Esophagus (tissue), 2 donors: Measurements from ENCODE around the gene EML4. TPM values are rescaled to one million over a fixed set of nuclear protein-coding genes. Genes with fewer than 3 reads are reported as not detected.
"Not testable (repeated sequence)": the region's sequence is repeated elsewhere in the genome, so short reads cannot be mapped to it uniquely, and the experiment has no call there.

ENCODE experiments used
- H3K27ac ChIP-seq, 2 donors: one replicate each; pipeline ENCODE4 v1.5.1; 2013; ENCODE audit warnings: low read depth in 2 of 2, mild to moderate bottlenecking in 2 of 2, inconsistent platforms in 1 of 2, low read length in 1 of 2, moderate library complexity in 1 of 2
- H3K27me3 ChIP-seq, 2 donors: one replicate each; pipeline ENCODE4 v1.6.1; 2013; ENCODE audit warnings: low read length in 2 of 2, control low read depth in 1 of 2, mild to moderate bottlenecking in 1 of 2; ENCODE audit not compliant: insufficient read depth in 2 of 2, control insufficient read depth in 1 of 2
- H3K36me3 ChIP-seq, 2 donors: one replicate each; pipeline ENCODE4 v1.6.1; 2013; ENCODE audit warnings: low read length in 1 of 2; ENCODE audit not compliant: control insufficient read depth in 2 of 2, insufficient read depth in 2 of 2
- H3K4me1 ChIP-seq, 2 donors: one replicate each; pipeline ENCODE4 v1.6.1; 2013; ENCODE audit warnings: low read length in 1 of 2; ENCODE audit not compliant: control insufficient read depth in 2 of 2, insufficient read depth in 2 of 2
- H3K4me3 ChIP-seq, 2 donors: one replicate each; pipeline ENCODE4 v1.5.1; 2013; ENCODE audit warnings: low read length in 2 of 2, mild to moderate bottlenecking in 2 of 2, low read depth in 1 of 2, moderate library complexity in 1 of 2
- H3K9me3 ChIP-seq, 2 donors: one replicate each; pipeline ENCODE4 v1.6.1; 2013; ENCODE audit warnings: mild to moderate bottlenecking in 2 of 2, low read depth in 1 of 2, low read length in 1 of 2, moderate library complexity in 1 of 2; ENCODE audit not compliant: control insufficient read depth in 2 of 2, insufficient read depth in 1 of 2
- WGBS, 2 donors: extraction: QIAGEN DNeasy Blood & Tissue Kit; methylation state at CpG; one replicate each; pipeline ENCODE4 v1.1.7; 2013; 5-methylcytosine and 5-hydroxymethylcytosine counted together
- polyA plus RNA-seq, 2 donors: library from polyadenylated mRNA; stranded (reverse); fragments of 200-250 nt; gene quantifications; one replicate each; pipeline ENCODE4 v1.2.3, GENCODE V29; 2013
- donor health status: healthy with polysubstance abuse.
- donor health status: Bipolar disorder and iron deficiency.

The EML4 gene
- polyA plus RNA-seq, 2 donors, result 8.7 to 9.6 TPM

GRCh38 chr2:42327125-42327524 lies 158.0 kb downstream of the EML4 start:
- no peaks in the 10 kb centered on the region for H3K27me3 ChIP-seq
- no peaks in the 10 kb centered on the region for H3K9me3 ChIP-seq
- peaks cover 6 to 10% of the 10 kb centered on the region in 2 donors for H3K36me3 ChIP-seq
- H3K27ac ChIP-seq, result no peak overlapping the region
- H3K4me3 ChIP-seq, result no peak overlapping the region
- WGBS, 2 donors, result 44 to 58% methylated on average over 4 of the region's 4 CpGs
- H3K4me1 ChIP-seq, result no peaks in the 10 kb centered on the region

GRCh38 chr2:42328148-42328833 lies 159.1 kb downstream of the EML4 start:
- no peak overlapping the region for H3K27ac ChIP-seq
- no peaks in the 10 kb centered on the region for H3K4me1 ChIP-seq
- H3K36me3 ChIP-seq, result peaks cover 6 to 10% of the 10 kb centered on the region in 2 donors
- WGBS, 2 donors, result 59 to 67% methylated on average over 3 of the region's 3 CpGs
- H3K4me3 ChIP-seq, result no peak overlapping the region
- H3K27me3 ChIP-seq, result no peaks in the 10 kb centered on the region
- no peaks in the 10 kb centered on the region for H3K9me3 ChIP-seq

GRCh38 chr2:42328923-42329322 lies 159.8 kb downstream of the EML4 start:
- Histone ChIP-seq H3K4me1 (no peaks in the 10 kb centered on the region), H3K9me3 (no peaks in the 10 kb centered on the region), H3K27ac (no peak overlapping the region), H3K27me3 (no peaks in the 10 kb centered on the region), H3K4me3 (no peak overlapping the region), H3K36me3 (peaks cover 6 to 10% of the 10 kb centered on the region in 2 donors)
- 92 to 95% methylated on average over 6 of the region's 6 CpGs for WGBS, 2 donors

GRCh38 chr2:42329736-42330135 lies 160.6 kb downstream of the EML4 start:
- Histone ChIP-seq H3K27me3 (no peaks in the 10 kb centered on the region), H3K4me1 (no peaks in the 10 kb centered on the region), H3K9me3 (no peaks in the 10 kb centered on the region), H3K36me3 (peaks cover 6 to 10% of the 10 kb centered on the region in 2 donors), H3K27ac (no peak overlapping the region), H3K4me3 (no peak overlapping the region)
- 95 to 97% methylated on average over 5 of the region's 5 CpGs for WGBS, 2 donors

- H3K4me1 ChIP-seq, result no peaks in the 10 kb centered on the region
- no peak overlapping the region for H3K4me3 ChIP-seq
- H3K27ac ChIP-seq, result no peak overlapping the region
- peaks cover 8 to 10% of the 10 kb centered on the region in 2 donors for H3K36me3 ChIP-seq
- no peaks in the 10 kb centered on the region for H3K9me3 ChIP-seq
- H3K27me3 ChIP-seq, result no peaks in the 10 kb centered on the region
- WGBS, 2 donors, result 85 to 89% methylated on average over 9 of the region's 9 CpGs
These were observed 162.6 kb downstream of the EML4 start for GRCh38 chr2:42331569-42332284.

- Histone ChIP-seq H3K4me3 (no peak overlapping the region), H3K9me3 (no peaks in the 10 kb centered on the region), H3K4me1 (no peaks in the 10 kb centered on the region), H3K36me3 (peaks cover 8 to 10% of the 10 kb centered on the region in 2 donors), H3K27ac (no peak overlapping the region), H3K27me3 (no peaks in the 10 kb centered on the region)
- WGBS, 2 donors, result 86 to 89% methylated on average over 4 of the region's 4 CpGs
These were observed 163.4 kb downstream of the EML4 start for GRCh38 chr2:42332575-42332974.

- Histone ChIP-seq H3K27me3 (no peaks in the 10 kb centered on the region), H3K4me3 (no peak overlapping the region), H3K36me3 (peaks cover 8 to 10% of the 10 kb centered on the region in 2 donors), H3K27ac (no peak overlapping the region), H3K9me3 (no peaks in the 10 kb centered on the region), H3K4me1 (no peaks in the 10 kb centered on the region)
- 93 to 95% methylated on average over 4 of the region's 4 CpGs for WGBS, 2 donors
These were observed 164.4 kb downstream of the EML4 start for GRCh38 chr2:42333579-42333978.

- H3K27ac ChIP-seq, result no peak overlapping the region
- H3K36me3 ChIP-seq, result peaks cover 8 to 10% of the 10 kb centered on the region in 2 donors
- no peaks in the 10 kb centered on the region for H3K4me1 ChIP-seq
- H3K4me3 ChIP-seq, result no peak overlapping the region
- no peaks in the 10 kb centered on the region for H3K27me3 ChIP-seq
- no peaks in the 10 kb centered on the region for H3K9me3 ChIP-seq
- 90 to 93% methylated on average over 3 of the region's 3 CpGs for WGBS, 2 donors
These were observed 165.1 kb downstream of the EML4 start for GRCh38 chr2:42334220-42334619.

- H3K27me3 ChIP-seq, H3K4me3 ChIP-seq, H3K36me3 ChIP-seq, H3K4me1 ChIP-seq, H3K27ac ChIP-seq, H3K9me3 ChIP-seq: not testable (repeated sequence)
- 96 to 98% methylated on average over 6 of the region's 6 CpGs for WGBS, 2 donors
These were observed 165.7 kb downstream of the EML4 start for GRCh38 chr2:42334865-42335264.
